ENCODE results near the gene RAPGEF6.

Gene RAPGEF6

GRCh38 chr5:131637694-131638093, 2.7 kb upstream of the RAPGEF6 start:
- ATAC-seq: no peak
- no peak for TF ChIP-seq ARNTL (CRISPR knock-in tag; IDR thresholded peaks at IDR 0.05; ENCODE audit: borderline replicate concordance, low read depth)
- TF ChIP-seq CSDC2 (CRISPR knock-in tag; IDR thresholded peaks at IDR 0.05): no peak
- no peak for TF ChIP-seq ESRRG (CRISPR knock-in tag; IDR thresholded peaks at IDR 0.05)
- no peak for TF ChIP-seq CSRNP3 (CRISPR knock-in tag; IDR thresholded peaks at IDR 0.05)
- TF ChIP-seq TOX (CRISPR knock-in tag; IDR thresholded peaks at IDR 0.05; ENCODE audit: borderline replicate concordance): no peak
- TF ChIP-seq CREB5 (CRISPR knock-in tag; IDR thresholded peaks at IDR 0.05; ENCODE audit: low read depth): no peak
- TF ChIP-seq ZFP3 (CRISPR knock-in tag; IDR thresholded peaks at IDR 0.05): no peak
- TF ChIP-seq BACH2 (CRISPR knock-in tag; IDR thresholded peaks at IDR 0.05; ENCODE audit: borderline replicate concordance): no peak
- no peak for TF ChIP-seq ZNF70 (CRISPR knock-in tag; IDR thresholded peaks at IDR 0.05)
- TF ChIP-seq ZFP30 (CRISPR knock-in tag; IDR thresholded peaks at IDR 0.05): no peak
- no peak for TF ChIP-seq TSHZ2 (CRISPR knock-in tag; IDR thresholded peaks at IDR 0.05)
- no peak for TF ChIP-seq ZNF565 (CRISPR knock-in tag; conservative IDR thresholded peaks at IDR 0.05; ENCODE audit: low read depth)
- TF ChIP-seq PPARA (CRISPR knock-in tag; IDR thresholded peaks at IDR 0.05; ENCODE audit: borderline replicate concordance): no peak
- no peak for TF ChIP-seq GLIS3 (CRISPR knock-in tag; IDR thresholded peaks at IDR 0.05)
- TF ChIP-seq OSR1 (CRISPR knock-in tag; IDR thresholded peaks at IDR 0.05): no peak
- no peak for TF ChIP-seq POU6F1 (CRISPR knock-in tag; IDR thresholded peaks at IDR 0.05; ENCODE audit: borderline replicate concordance, low read depth)
- TF ChIP-seq TCF4 (CRISPR knock-in tag; IDR thresholded peaks at IDR 0.05; ENCODE audit: borderline replicate concordance): no peak

- ATAC-seq: peak; percentile 18
- TF ChIP-seq SNAI2 (CRISPR knock-in tag; IDR thresholded peaks at IDR 0.05): 0 out of 2 replicates have a peak, but pooled peaks have one; percentile 14
- TF ChIP-seq TCF4 (CRISPR knock-in tag; IDR thresholded peaks at IDR 0.05; ENCODE audit: borderline replicate concordance): no peak
- 0 out of 2 replicates have a peak, but pooled peaks have one; percentile 13 for TF ChIP-seq ZC3H10 (CRISPR knock-in tag; IDR thresholded peaks at IDR 0.05)
Observed at GRCh38 chr5:131635684-131636572, 899 bp upstream of the RAPGEF6 start.

GRCh38 chr5:131634666-131634995, 398 bp downstream of the RAPGEF6 start:
- TF ChIP-seq TSHZ2 (CRISPR knock-in tag; IDR thresholded peaks at IDR 0.05) (0 out of 2 replicates have a peak, but pooled peaks have one; percentile 31), ZNF70 (CRISPR knock-in tag; IDR thresholded peaks at IDR 0.05) (no peak), CREB5 (CRISPR knock-in tag; IDR thresholded peaks at IDR 0.05; ENCODE audit: low read depth) (no peak), CSDC2 (CRISPR knock-in tag; IDR thresholded peaks at IDR 0.05) (no peak)
- ATAC-seq: peak; percentile 55
